ENCODE data around the gene TRIM17. TPM values are rescaled to one million over a fixed set of nuclear protein-coding genes. Genes with fewer than 3 reads are reported as not detected.

The TRIM17 gene
- polyA plus RNA-seq, 3 donors from 2014 or later: 0.53 to 1.7 TPM; not detected in 1

- Mint-ChIP-seq H3K9me3 (no peaks in the 10 kb centered on the region), H3K27ac (no peak overlapping the region), H3K4me3 (no peak overlapping the region), H3K36me3 (peaks cover 0 to 16% (median 6%) of the 10 kb centered on the region in 3 donors), H3K27me3 (ENCODE audit: low read depth in 3 of 3) (peaks cover under 1 to 2% (median 2%) of the 10 kb centered on the region in 3 donors), H3K4me1 (peaks cover 54 to 58% of the 10 kb centered on the region in 2 donors)
- DNase-seq: no peak
These were observed 16.4 kb downstream of the TRIM17 start for GRCh38 chr1:228400237-228400651.

- H3K9me3 Mint-ChIP-seq: no peaks in the 10 kb centered on the region
- no peaks in the 10 kb centered on the region for H3K27me3 Mint-ChIP-seq (ENCODE audit: low read depth in 3 of 3)
- H3K4me1 Mint-ChIP-seq: peaks cover 48 to 52% of the 10 kb centered on the region in 2 donors
- peaks cover 0 to 16% (median 6%) of the 10 kb centered on the region in 3 donors for H3K36me3 Mint-ChIP-seq
- H3K4me3 Mint-ChIP-seq: no peak overlapping the region
- DNase-seq: no peak
- H3K27ac Mint-ChIP-seq: peak overlapping the region in 2 of 6 donors; percentile 16 to 76
These were observed 17.0 kb downstream of the TRIM17 start for GRCh38 chr1:228399531-228400236.

GRCh38 chr1:228398741-228399461, 17.8 kb downstream of the TRIM17 start:
- Mint-ChIP-seq H3K9me3 (no peaks in the 10 kb centered on the region), H3K27me3 (ENCODE audit: low read depth in 3 of 3) (peaks cover 0 to 2% (median 0%) of the 10 kb centered on the region in 3 donors), H3K36me3 (peaks cover 0 to 16% (median 6%) of the 10 kb centered on the region in 3 donors), H3K4me1 (peaks cover 41 to 44% of the 10 kb centered on the region in 2 donors), H3K4me3 (no peak overlapping the region), H3K27ac (no peak overlapping the region)
- no peak for DNase-seq

- Mint-ChIP-seq H3K9me3 (no peaks in the 10 kb centered on the region), H3K36me3 (peaks cover 0 to 10% (median 6%) of the 10 kb centered on the region in 3 donors), H3K4me1 (peaks cover 31 to 35% of the 10 kb centered on the region in 2 donors), H3K27me3 (ENCODE audit: low read depth in 3 of 3) (peaks cover 0 to 2% (median 0%) of the 10 kb centered on the region in 3 donors), H3K4me3 (no peak overlapping the region), H3K27ac (peak overlapping the region in 3 of 6 donors; percentile 19 to 59 (median 24))
- no peak for DNase-seq
These were observed 18.7 kb downstream of the TRIM17 start for GRCh38 chr1:228397966-228398365.

GRCh38 chr1:228396770-228397662, 19.6 kb downstream of the TRIM17 start:
- H3K4me1 Mint-ChIP-seq: peaks cover 22 to 26% of the 10 kb centered on the region in 2 donors
- no peak for DNase-seq
- no peak overlapping the region for H3K4me3 Mint-ChIP-seq
- H3K36me3 Mint-ChIP-seq: peaks cover 0 to 14% (median 6%) of the 10 kb centered on the region in 3 donors
- peak overlapping the region in 2 of 6 donors; percentile 26 to 53 for H3K27ac Mint-ChIP-seq
- no peaks in the 10 kb centered on the region for H3K9me3 Mint-ChIP-seq
- H3K27me3 Mint-ChIP-seq (ENCODE audit: low read depth in 3 of 3): peaks cover 0 to 2% (median 0%) of the 10 kb centered on the region in 3 donors

GRCh38 chr1:228394571-228395394, 21.9 kb downstream of the TRIM17 start:
- peaks cover 10 to 13% of the 10 kb centered on the region in 2 donors for H3K4me1 Mint-ChIP-seq
- no peak for DNase-seq
- H3K36me3 Mint-ChIP-seq: peaks cover 0 to 14% (median 6%) of the 10 kb centered on the region in 3 donors
- no peak overlapping the region for H3K4me3 Mint-ChIP-seq
- peaks cover 2% of the 10 kb centered on the region in 3 donors for H3K27me3 Mint-ChIP-seq (ENCODE audit: low read depth in 3 of 3)
- no peak overlapping the region for H3K27ac Mint-ChIP-seq
- no peaks in the 10 kb centered on the region for H3K9me3 Mint-ChIP-seq

GRCh38 chr1:228393811-228394570, 22.7 kb downstream of the TRIM17 start:
- peak overlapping the region in 2 of 6 donors; percentile 7 to 34 for H3K27ac Mint-ChIP-seq
- peaks cover 0 to 14% (median 6%) of the 10 kb centered on the region in 3 donors for H3K36me3 Mint-ChIP-seq
- peaks cover 10 to 13% of the 10 kb centered on the region in 2 donors for H3K4me1 Mint-ChIP-seq
- DNase-seq: no peak
- peaks cover 2% of the 10 kb centered on the region in 3 donors for H3K27me3 Mint-ChIP-seq (ENCODE audit: low read depth in 3 of 3)
- no peak overlapping the region for H3K4me3 Mint-ChIP-seq
- H3K9me3 Mint-ChIP-seq: no peaks in the 10 kb centered on the region

- H3K4me1 Mint-ChIP-seq: peaks cover 10% of the 10 kb centered on the region in 2 donors
- no peak overlapping the region for H3K4me3 Mint-ChIP-seq
- H3K36me3 Mint-ChIP-seq: peaks cover 0 to 14% (median 6%) of the 10 kb centered on the region in 3 donors
- peak overlapping the region in 3 of 6 donors; percentile 7 to 24 (median 22) for H3K27ac Mint-ChIP-seq
- no peak for DNase-seq
- H3K9me3 Mint-ChIP-seq: no peaks in the 10 kb centered on the region
- peaks cover 2% of the 10 kb centered on the region in 3 donors for H3K27me3 Mint-ChIP-seq (ENCODE audit: low read depth in 3 of 3)
These were observed 23.4 kb downstream of the TRIM17 start for GRCh38 chr1:228393268-228393701.

- Mint-ChIP-seq H3K27ac (peak overlapping the region in 2 of 6 donors; percentile 23 to 41), H3K9me3 (no peaks in the 10 kb centered on the region), H3K27me3 (ENCODE audit: low read depth in 3 of 3) (peaks cover 2% of the 10 kb centered on the region in 3 donors), H3K4me3 (no peak overlapping the region), H3K4me1 (peaks cover under 1 to 1% of the 10 kb centered on the region in 2 donors), H3K36me3 (peaks cover 0 to 11% (median 0%) of the 10 kb centered on the region in 3 donors)
- DNase-seq: no peak
These were observed 24.3 kb downstream of the TRIM17 start for GRCh38 chr1:228392111-228392936.

GRCh38 chr1:228391411-228392020, 25.1 kb downstream of the TRIM17 start:
- Mint-ChIP-seq H3K4me3 (no peak overlapping the region), H3K27me3 (ENCODE audit: low read depth in 3 of 3) (peaks cover 2% of the 10 kb centered on the region in 3 donors), H3K9me3 (no peaks in the 10 kb centered on the region), H3K36me3 (peaks cover 0 to 11% (median 0%) of the 10 kb centered on the region in 3 donors), H3K4me1 (peaks cover 0 to 1% of the 10 kb centered on the region in 2 donors), H3K27ac (no peak overlapping the region)
- no peak for DNase-seq

GRCh38 chr1:228390649-228391048, 26.0 kb downstream of the TRIM17 start:
- H3K4me1 Mint-ChIP-seq: peaks cover 0 to 1% of the 10 kb centered on the region in 2 donors
- H3K27me3 Mint-ChIP-seq (ENCODE audit: low read depth in 3 of 3): peaks cover 2% of the 10 kb centered on the region in 3 donors
- no peak overlapping the region for H3K4me3 Mint-ChIP-seq
- no peaks in the 10 kb centered on the region for H3K9me3 Mint-ChIP-seq
- peak overlapping the region in 1 of 6 donors; percentile 45 for H3K27ac Mint-ChIP-seq
- no peak for DNase-seq
- H3K36me3 Mint-ChIP-seq: peaks cover 0 to 6% (median 0%) of the 10 kb centered on the region in 3 donors
